CD4-positive, alpha-beta T cell treated with Interleukin-10 for 1 hour (primary cell): ENCODE results near the gene CYB5D1.

Experiments used
- DNase-seq: peaks from one replicate; pipeline ENCODE4 v3.0.0-alpha.2; 2020

CYB5D1 gene

GRCh38 chr17:7833795-7834541 is 23.8 kb upstream of the CYB5D1 start, which contains the start of gene KDM6B:
Gene KDM6B, plus strand, starts transcription at chr17:7834217. Its CDS starts 11,338 bp downstream, at chr17:7845555.
- DNase-seq, result peak; percentile 89

DNA sequence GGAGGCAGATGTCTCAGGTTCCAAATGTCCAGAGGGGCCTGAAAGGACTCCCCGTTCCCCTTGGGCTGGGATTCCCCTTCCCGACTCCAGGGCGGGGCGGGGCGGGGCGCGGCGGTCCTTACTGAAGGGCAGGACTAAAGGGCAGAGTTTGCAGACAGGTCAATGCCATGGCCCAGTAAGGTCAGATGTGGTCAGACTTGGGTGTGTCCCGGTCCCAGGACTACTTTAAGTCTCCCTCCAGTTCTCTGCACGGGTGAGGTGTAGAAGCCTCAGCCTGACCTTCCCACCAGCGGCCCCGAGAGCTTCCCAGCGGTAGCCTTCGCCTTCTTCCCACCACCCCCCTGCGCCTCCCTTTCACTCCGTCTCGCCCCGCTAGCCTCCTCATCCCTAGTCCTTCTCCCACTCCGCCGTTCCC is 23.3 kb upstream of the CYB5D1 start:
- peak; percentile 80 for DNase-seq

GRCh38 chr17:7834957-7835813 is 22.6 kb upstream of the CYB5D1 start:
- peak; percentile 95 for DNase-seq

- DNase-seq, result no peak
Observed at GRCh38 chr17:7835814-7836595, 21.8 kb upstream of the CYB5D1 start.

DNA sequence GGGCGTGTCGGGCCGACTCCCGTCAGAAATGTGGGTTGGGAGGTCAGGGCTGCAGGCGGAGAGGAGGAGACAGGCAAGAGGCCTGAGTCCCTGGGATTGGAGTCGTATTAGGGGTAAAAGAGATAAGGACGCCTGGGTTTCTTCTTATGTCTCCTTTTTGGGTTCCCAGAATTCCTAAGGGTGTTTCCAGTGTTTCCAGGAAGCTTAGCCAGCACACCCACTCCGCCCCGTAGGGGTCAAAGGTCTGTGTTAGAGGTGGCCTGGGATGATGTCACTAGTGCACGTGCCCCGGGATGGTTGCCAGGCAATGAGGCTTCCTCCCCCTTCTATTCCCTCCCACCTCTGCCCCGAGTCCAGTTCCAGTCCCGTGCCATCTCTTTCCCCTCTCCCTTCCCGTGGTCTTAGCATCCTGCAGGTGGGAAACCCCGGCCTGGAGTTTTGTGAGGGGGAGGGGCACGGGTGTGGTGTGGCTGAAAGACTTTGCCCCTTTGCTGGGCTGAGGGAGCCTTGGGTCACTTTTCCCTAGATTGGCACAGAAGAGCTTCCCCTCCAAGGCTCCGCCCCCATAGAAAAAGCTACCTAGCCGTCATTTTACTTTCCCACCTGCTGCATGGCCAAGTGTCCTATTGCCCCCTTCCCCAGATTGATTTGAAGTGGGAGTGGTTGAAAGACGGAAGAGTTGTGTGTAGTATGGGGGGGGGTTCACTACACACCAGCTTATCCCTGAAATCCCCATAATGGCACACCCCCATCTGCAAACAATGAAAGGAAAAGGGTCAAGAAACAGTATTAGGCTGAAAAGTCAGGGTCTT is 21.0 kb upstream of the CYB5D1 start:
- peak; percentile 85 for DNase-seq

- peak; percentile 30 for DNase-seq
Observed at GRCh38 chr17:7837408-7838088, 20.3 kb upstream of the CYB5D1 start.

GRCh38 chr17:7838090-7839075 is 19.4 kb upstream of the CYB5D1 start:
- DNase-seq, result peak; percentile 51

DNA sequence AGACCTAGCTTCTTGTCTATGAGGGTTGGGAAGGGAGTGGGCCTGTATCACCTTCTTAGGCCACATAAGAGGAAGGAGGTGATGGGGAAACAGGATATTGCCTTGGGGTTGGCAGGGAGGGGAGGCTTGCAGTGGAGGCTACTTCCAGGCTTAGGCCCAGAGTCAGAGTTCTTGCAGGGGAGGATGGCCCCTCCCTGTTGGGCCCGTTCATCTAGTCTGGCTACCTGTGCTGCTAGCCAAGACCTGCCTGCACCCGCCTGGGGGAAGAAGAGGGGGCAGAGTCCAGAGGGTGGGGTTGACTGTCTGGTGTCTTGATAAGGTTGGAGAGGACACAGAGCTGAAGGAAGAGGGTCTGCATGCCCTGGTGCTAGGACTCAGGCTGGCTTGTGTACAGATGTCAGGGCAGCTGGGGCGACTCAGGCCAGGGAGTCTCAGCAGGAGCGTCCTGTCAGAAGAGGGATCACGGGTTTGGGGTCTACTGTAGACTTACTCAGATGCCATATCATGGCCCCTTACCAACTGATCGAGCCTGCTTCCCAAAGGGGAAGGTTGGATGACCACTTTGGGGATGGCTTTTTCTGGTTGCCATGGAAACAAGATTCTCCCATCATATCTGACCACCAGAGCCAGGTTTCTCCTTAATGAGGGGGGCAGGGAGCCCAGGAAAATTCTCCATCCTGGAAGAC is 18.5 kb upstream of the CYB5D1 start:
- peak; percentile 27 for DNase-seq

- DNase-seq, result peak; percentile 52
Observed at GRCh38 chr17:7839876-7840261, 17.9 kb upstream of the CYB5D1 start.

DNA sequence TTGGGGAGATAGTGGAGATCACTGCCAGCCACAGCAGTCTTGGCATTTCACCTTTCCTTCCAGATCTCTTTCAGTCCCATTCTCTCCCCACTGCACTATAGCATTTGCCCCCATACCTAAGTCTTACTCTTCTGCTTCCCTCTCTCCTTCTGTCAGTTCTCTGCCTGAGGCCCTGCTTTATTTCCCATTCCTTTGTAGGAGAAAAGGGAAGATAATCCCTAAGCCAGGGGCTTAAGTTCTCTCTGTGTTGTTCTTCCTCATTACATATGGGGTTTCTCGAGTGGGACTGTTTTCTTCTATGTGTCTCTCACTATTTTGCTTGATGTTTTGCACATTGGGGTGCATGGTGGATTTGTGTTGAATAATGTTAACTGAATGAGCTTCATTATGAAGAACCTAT is 17.4 kb upstream of the CYB5D1 start:
- DNase-seq, result no peak

DNA sequence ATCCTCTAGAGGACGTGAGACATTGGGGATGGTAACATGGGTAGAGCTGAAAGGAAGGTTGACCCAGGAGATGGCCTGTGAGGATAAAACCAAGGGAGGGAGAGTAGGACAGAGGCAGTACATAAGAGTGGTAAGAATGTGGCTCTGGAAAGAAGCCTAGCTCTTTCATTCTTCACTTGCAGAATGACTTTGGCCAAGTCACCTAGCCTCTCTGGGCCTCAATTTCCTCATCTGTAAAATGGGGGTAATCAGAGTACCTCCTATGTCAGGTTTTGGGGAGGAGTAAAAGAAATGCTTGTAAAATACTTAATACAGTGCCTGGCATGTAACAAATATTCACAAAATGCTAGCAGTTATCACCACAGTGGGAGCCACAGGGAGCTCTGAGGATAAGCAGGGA is 16.9 kb upstream of the CYB5D1 start:
- DNase-seq, result no peak

DNA sequence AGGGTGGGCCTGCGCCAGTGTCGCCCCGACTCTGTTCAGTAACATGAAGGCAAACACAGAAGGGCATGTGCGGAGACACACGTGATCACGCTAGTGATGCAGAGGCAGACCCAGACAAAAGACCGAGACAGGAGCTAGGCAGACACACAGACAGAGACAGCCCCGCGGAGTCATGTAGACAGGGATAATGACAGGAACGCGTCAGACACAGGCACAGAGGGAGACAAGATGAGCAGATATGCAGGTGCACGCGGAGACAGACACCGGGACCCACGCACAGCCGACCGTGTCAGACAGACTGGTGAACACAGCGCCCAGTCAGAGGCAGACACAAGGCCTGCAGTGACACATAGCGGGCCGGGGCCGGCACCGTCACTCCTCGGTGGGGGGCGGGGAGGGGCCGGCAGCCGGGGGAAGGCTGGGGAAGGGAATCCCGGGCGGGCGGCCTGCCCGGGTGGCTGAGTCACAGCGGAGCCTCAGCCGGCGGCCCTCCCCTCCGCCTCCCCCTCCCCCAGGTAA is 16.3 kb upstream of the CYB5D1 start:
- DNase-seq, result peak; percentile 93

DNA sequence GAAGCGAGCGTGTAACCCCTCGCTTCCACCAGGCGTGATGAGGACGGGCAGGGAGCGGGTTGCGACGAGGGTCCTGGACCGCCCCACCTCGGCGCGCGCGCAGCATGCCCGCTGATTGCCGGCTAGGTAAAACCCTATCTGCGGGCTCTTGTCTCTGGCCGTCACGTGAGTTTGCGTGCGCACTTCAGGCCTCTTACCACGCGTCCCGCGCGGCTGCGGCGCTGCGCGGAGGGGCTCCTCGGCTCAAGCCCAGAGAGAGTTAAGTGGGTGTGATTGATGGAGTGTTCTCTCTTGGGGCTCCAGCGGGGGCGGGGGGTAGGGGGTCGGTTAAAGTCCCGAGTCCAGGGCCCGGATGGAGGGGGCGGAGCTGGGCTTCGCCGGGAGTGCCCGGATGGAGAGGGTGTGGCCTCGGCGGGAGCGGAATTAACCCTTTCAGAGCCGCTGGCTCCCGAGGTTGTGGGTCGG is 15.9 kb upstream of the CYB5D1 start:
- DNase-seq, result peak; percentile 87

DNA sequence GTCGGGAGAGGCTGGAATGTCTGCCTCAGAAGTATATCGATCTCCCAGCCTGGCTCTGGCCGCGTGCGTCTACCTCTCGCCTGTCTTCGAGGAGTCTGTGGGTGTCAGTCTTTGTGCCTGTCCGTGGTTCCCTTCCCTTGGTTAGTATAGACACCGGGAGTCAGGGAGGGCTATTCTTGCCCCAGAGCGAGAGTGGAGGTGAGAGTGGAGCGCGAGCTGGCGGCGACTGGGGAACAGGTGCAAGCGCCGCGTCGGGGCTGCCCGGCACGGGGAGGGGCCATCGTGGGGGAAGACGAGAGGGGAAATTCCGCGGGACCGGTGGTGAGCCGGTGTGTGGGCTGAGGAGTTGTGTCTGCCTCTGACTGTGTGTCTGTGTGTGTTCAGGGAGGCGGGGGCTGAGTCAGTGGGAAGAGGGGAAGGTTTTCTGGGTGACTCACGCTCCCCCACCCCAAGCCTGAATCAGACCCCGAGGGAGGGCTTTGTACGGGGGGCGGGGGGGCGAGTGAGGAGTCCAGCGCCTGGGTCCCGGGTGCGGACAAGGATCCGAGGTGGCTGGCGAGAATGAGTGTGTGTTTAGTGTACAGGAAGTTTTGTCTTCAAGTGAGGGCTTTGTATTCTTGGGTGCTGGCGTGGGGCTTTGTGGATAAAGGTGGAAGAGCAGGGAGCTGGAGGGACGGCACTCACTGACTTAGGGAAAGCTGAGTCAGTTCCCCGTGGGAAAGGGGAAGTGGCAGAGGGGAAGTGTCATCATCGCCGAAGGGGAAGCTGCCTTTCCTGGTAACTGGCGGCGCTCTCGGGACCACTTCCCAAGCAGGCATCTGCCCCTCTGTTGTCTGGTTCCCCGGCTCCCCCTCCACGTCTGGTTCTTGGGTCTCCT is 15.2 kb upstream of the CYB5D1 start:
- DNase-seq, result peak; percentile 98

GRCh38 chr17:7843257-7843535 is 14.6 kb upstream of the CYB5D1 start:
- DNase-seq, result no peak

GRCh38 chr17:7843536-7844291 is 14.1 kb upstream of the CYB5D1 start:
- DNase-seq, result peak; percentile 96

DNA sequence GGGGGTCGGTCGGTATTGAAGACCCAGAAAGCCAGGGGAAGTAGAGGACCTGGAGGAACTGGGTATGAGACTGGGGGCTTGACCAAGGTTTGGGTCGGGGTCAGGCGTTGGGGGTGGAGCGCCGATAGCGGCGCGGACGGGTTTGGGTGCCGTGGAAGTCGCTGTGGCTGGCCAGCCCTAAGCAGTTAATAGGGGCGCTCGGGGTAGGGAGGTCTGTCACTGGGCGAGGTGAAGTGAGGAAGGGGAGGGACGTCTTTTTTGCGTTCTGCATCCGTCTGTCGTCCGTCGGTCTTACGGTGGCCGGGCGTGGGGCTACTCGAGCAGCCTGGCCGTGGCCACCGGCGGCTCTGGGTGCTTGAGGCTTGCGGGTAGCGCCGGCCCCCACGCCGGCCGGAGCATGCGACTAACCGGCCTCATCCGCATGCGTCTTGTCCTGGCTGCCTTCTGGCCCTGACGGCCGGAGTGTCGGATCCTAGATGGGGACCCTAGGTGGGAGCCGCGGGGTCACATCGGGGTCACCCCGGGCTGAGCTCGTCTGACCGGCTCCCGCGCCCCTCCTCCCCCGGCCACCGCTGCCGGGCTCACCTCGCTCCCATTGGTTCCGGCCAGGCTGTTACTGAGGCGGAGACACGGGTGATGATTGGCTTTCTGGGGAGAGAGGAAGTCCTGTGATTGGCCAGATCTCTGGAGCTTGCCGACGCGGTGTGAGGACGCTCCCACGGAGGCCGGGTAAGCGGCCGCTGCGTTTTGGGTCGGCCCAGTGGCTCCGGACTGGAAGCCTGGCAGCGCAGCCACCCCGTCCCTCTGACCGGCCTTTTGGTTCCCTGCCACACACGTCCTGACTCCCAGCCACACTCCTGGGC is 13.3 kb upstream of the CYB5D1 start:
- DNase-seq, result peak; percentile 91
